ENCODE results near the gene GABARAPL1. TPM values are rescaled to one million over a fixed set of nuclear protein-coding genes. Genes with fewer than 3 reads are reported as not detected.

GABARAPL1 gene
- total RNA-seq, 2 donors from 2014 or later: 135 to 191 TPM

DNA sequence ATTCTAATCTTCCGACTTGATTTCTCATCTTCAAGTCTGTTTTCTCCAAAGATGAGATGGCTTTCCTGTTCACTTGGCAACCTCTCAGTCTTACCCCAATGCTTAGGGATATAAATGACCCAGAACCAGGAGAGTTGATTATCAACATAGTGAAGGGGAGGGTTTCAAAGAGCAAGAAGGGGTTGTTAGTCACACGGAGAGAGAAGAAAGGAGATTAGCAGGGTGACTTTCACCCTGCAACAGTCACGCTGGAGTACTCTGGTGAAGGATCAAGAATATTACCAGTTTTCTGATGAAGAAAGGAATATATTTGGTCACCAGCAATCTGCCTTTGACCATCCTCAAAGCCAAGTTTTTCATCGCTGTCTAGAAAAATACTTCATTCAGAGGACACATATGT, 33.9 kb upstream of the GABARAPL1 start, which contains the start of gene TMEM52B:
TMEM52B (plus strand) TSS at position 212 of the 400 bp plus-strand sequence. CDS start 543 bp downstream, outside the sequence.
- H3K27ac ChIP-seq (ENCODE audit: low read depth, low read length): no peak within 1 kb of the TSS
- no peaks in the 10 kb centered on the region for H3K4me1 ChIP-seq (ENCODE audit: control insufficient read depth, insufficient read depth, low read length)
- no peak within 1 kb of the TSS for H3K9ac ChIP-seq (ENCODE audit: extremely low read depth, low read length, poor library complexity, severe bottlenecking)
- DNase-seq: no peak
- TF ChIP-seq, protein P1, sequence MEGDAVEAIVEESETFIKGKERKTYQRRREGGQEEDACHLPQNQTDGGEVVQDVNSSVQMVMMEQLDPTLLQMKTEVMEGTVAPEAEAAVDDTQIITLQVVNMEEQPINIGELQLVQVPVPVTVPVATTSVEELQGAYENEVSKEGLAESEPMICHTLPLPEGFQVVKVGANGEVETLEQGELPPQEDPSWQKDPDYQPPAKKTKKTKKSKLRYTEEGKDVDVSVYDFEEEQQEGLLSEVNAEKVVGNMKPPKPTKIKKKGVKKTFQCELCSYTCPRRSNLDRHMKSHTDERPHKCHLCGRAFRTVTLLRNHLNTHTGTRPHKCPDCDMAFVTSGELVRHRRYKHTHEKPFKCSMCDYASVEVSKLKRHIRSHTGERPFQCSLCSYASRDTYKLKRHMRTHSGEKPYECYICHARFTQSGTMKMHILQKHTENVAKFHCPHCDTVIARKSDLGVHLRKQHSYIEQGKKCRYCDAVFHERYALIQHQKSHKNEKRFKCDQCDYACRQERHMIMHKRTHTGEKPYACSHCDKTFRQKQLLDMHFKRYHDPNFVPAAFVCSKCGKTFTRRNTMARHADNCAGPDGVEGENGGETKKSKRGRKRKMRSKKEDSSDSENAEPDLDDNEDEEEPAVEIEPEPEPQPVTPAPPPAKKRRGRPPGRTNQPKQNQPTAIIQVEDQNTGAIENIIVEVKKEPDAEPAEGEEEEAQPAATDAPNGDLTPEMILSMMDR (conservative IDR thresholded peaks at IDR 0.05): no peak
- H3K9me3 ChIP-seq (ENCODE audit: control insufficient read depth, low read length): no peaks in the 10 kb centered on the region
- Mint-ChIP-seq H3K9me3 (no peaks in the 10 kb centered on the region), H3K27ac (no peak within 1 kb of the TSS), H3K27me3 (ENCODE audit: insufficient read depth) (no peaks in the 10 kb centered on the region), H3K36me3 (ENCODE audit: low read depth) (no peaks in the 10 kb centered on the region), H3K4me1 (peaks cover 41% of the 10 kb centered on the region), H3K4me3 (no peak within 1 kb of the TSS)
- no peak within 1 kb of the TSS for H3K4me3 ChIP-seq (ENCODE audit: low read length)
- 65 to 73% methylated on average over 2 to 4 of the region's 4 CpGs for WGBS, 2 experiments (ENCODE audit: insufficient coverage in 1 of 2, insufficient read length in 1 of 2)
- no peaks in the 10 kb centered on the region for H3K36me3 ChIP-seq (ENCODE audit: control insufficient read depth, insufficient read depth, low read length)
- H3K27me3 ChIP-seq (ENCODE audit: control insufficient read depth, insufficient read depth, low read length, poor library complexity, severe bottlenecking): no peaks in the 10 kb centered on the region

DNA sequence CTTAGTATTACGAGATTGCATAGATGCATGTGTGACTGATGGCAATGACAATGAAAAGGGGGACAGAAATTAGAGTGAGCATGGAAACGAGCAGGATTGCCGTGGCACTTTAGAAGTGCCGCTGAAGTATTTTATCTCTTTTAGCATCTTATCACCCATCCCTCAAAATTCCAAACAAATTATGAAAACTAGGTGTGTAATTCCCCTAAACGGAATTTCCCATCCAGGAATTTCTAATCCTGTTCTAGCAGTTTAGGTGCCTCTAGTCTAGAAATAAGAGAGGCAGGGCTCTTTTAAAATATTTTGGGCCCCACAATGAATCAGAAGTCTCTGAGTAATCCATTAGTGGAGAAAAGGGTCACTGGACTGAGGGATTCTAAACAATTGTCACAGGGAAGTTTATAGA, 32.9 kb upstream of the GABARAPL1 start:
- H3K4me3 ChIP-seq (ENCODE audit: low read length): no peak overlapping the region
- H3K27ac Mint-ChIP-seq: no peak overlapping the region
- no peaks in the 10 kb centered on the region for H3K36me3 ChIP-seq (ENCODE audit: control insufficient read depth, insufficient read depth, low read length)
- no peak for DNase-seq
- no peaks in the 10 kb centered on the region for H3K9me3 Mint-ChIP-seq
- H3K36me3 Mint-ChIP-seq (ENCODE audit: low read depth): no peaks in the 10 kb centered on the region
- TF ChIP-seq, protein P1 (conservative IDR thresholded peaks at IDR 0.05): no peak
- 89 to 93% methylated on average over 1 to 5 of the region's 5 CpGs for WGBS, 2 experiments (ENCODE audit: insufficient coverage in 1 of 2, insufficient read length in 1 of 2)
- no peak overlapping the region for H3K4me3 Mint-ChIP-seq
- peaks cover 41% of the 10 kb centered on the region for H3K4me1 Mint-ChIP-seq
- no peaks in the 10 kb centered on the region for H3K27me3 ChIP-seq (ENCODE audit: control insufficient read depth, insufficient read depth, low read length, poor library complexity, severe bottlenecking)
- H3K4me1 ChIP-seq (ENCODE audit: control insufficient read depth, insufficient read depth, low read length): no peaks in the 10 kb centered on the region
- no peak overlapping the region for H3K9ac ChIP-seq (ENCODE audit: extremely low read depth, low read length, poor library complexity, severe bottlenecking)
- H3K27me3 Mint-ChIP-seq (ENCODE audit: insufficient read depth): no peaks in the 10 kb centered on the region
- no peaks in the 10 kb centered on the region for H3K9me3 ChIP-seq (ENCODE audit: control insufficient read depth, low read length)
- no peak overlapping the region for H3K27ac ChIP-seq (ENCODE audit: low read depth, low read length)

DNA sequence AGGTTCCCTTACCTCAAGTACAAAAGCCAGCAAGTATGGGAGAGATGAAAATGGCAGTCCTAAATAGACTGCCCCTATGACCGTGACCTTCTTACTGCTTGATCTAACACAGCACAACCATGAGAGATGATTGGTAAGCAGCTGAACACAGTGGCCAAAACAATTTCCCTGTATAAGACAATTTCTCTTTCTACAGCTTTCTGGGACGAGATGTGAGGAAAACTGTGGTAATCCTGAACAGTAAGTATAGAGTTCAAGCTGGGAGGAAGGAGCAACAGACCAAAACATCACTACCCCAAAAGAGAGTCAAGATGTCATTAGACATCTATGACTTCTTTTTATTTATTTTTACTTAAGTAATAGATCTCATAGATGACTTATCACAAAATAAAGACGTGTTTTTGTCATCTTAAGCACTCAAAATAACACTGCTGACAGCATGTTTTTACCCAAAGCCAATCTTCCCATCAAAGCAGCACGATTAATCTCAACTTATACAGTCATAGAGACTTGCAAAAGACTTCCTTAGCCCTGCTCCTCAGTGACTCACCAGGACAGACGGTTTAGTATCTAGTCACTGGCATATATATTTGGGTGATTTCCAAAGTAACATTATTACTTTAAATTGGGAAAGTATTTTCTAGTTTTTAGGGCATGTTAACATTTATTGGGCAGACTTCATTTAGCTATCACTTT, 30.2 kb upstream of the GABARAPL1 start:
- Histone ChIP-seq H3K27me3 (ENCODE audit: control insufficient read depth, insufficient read depth, low read length, poor library complexity, severe bottlenecking) (no peaks in the 10 kb centered on the region), H3K4me1 (ENCODE audit: control insufficient read depth, insufficient read depth, low read length) (no peaks in the 10 kb centered on the region), H3K9ac (ENCODE audit: extremely low read depth, low read length, poor library complexity, severe bottlenecking) (no peak overlapping the region), H3K36me3 (ENCODE audit: control insufficient read depth, insufficient read depth, low read length) (no peaks in the 10 kb centered on the region), H3K4me3 (ENCODE audit: low read length) (no peak overlapping the region), H3K9me3 (ENCODE audit: control insufficient read depth, low read length) (no peaks in the 10 kb centered on the region), H3K27ac (ENCODE audit: low read depth, low read length) (no peak overlapping the region)
- Mint-ChIP-seq H3K9me3 (no peaks in the 10 kb centered on the region), H3K27me3 (ENCODE audit: insufficient read depth) (no peaks in the 10 kb centered on the region), H3K4me1 (peaks cover 25% of the 10 kb centered on the region), H3K4me3 (no peak overlapping the region), H3K36me3 (ENCODE audit: low read depth) (no peaks in the 10 kb centered on the region), H3K27ac (no peak overlapping the region)
- TF ChIP-seq, protein P1 (conservative IDR thresholded peaks at IDR 0.05): no peak
- WGBS, 2 experiments (ENCODE audit: insufficient coverage in 1 of 2, insufficient read length in 1 of 2): 78 to 80% methylated on average over 3 of the region's 5 CpGs
- DNase-seq: no peak
